ENCODE measurements around the gene SLC12A8.

Gene SLC12A8

GRCh38 chr3:125069968-125070745, 142.4 kb downstream of the SLC12A8 start:
- TF ChIP-seq, protein P1, sequence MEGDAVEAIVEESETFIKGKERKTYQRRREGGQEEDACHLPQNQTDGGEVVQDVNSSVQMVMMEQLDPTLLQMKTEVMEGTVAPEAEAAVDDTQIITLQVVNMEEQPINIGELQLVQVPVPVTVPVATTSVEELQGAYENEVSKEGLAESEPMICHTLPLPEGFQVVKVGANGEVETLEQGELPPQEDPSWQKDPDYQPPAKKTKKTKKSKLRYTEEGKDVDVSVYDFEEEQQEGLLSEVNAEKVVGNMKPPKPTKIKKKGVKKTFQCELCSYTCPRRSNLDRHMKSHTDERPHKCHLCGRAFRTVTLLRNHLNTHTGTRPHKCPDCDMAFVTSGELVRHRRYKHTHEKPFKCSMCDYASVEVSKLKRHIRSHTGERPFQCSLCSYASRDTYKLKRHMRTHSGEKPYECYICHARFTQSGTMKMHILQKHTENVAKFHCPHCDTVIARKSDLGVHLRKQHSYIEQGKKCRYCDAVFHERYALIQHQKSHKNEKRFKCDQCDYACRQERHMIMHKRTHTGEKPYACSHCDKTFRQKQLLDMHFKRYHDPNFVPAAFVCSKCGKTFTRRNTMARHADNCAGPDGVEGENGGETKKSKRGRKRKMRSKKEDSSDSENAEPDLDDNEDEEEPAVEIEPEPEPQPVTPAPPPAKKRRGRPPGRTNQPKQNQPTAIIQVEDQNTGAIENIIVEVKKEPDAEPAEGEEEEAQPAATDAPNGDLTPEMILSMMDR (IDR thresholded peaks at IDR 0.05; ENCODE audit: low read depth, low read length, missing control alignments), result no peak
- no peak for DNase-seq (ENCODE audit: extremely low read depth, low read depth)
- no peak overlapping the region for H3K4me3 ChIP-seq (replicated peaks; ENCODE audit: low read depth, low read length)

- DNase-seq (ENCODE audit: extremely low read depth, low read depth), result no peak
- TF ChIP-seq, protein P1 (IDR thresholded peaks at IDR 0.05; ENCODE audit: low read depth, low read length, missing control alignments), result no peak
- no peak overlapping the region for H3K4me3 ChIP-seq (replicated peaks; ENCODE audit: low read depth, low read length)
These were observed 143.1 kb downstream of the SLC12A8 start for GRCh38 chr3:125069452-125069851.

- TF ChIP-seq, protein P1 (IDR thresholded peaks at IDR 0.05; ENCODE audit: low read depth, low read length, missing control alignments), result no peak
- DNase-seq (ENCODE audit: extremely low read depth, low read depth), result no peak
- H3K4me3 ChIP-seq (replicated peaks; ENCODE audit: low read depth, low read length), result no peak overlapping the region
These were observed 144.3 kb downstream of the SLC12A8 start for GRCh38 chr3:125068265-125068664.

DNA sequence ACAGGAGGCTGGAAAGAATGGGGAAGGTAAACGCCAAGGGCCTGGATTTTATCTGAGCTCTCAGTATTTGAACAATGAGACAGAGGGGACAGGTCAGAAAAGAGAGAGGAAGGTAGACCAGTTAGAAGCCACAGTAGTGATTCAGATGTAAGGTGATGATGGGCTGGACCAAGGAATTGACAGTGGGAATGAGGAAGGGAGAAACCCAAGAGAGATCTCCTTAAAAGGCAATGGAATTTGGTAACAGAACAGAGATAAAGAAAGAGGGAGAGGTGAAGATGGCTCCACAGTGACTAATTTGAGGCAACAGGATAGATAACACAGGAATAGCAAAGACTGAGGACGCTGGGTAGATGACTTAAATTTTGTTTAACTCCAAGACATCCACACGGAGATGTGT, 145.3 kb downstream of the SLC12A8 start:
- TF ChIP-seq, protein P1 (IDR thresholded peaks at IDR 0.05; ENCODE audit: low read depth, low read length, missing control alignments), result no peak
- DNase-seq (ENCODE audit: extremely low read depth, low read depth), result no peak

GRCh38 chr3:125062904-125063618, 149.5 kb downstream of the SLC12A8 start:
- no peak overlapping the region for H3K4me3 ChIP-seq (replicated peaks; ENCODE audit: low read depth, low read length)
- no peak for DNase-seq (ENCODE audit: extremely low read depth, low read depth)
- TF ChIP-seq, protein P1 (IDR thresholded peaks at IDR 0.05; ENCODE audit: low read depth, low read length, missing control alignments), result no peak

More for the DNA sequence above, 145.3 kb downstream of the SLC12A8 start:
- H3K4me3 ChIP-seq (replicated peaks; ENCODE audit: low read depth, low read length), result no peak overlapping the region

GRCh38 chr3:125061646-125062045, 150.9 kb downstream of the SLC12A8 start:
- DNase-seq (ENCODE audit: extremely low read depth, low read depth), result no peak
- TF ChIP-seq, protein P1 (IDR thresholded peaks at IDR 0.05; ENCODE audit: low read depth, low read length, missing control alignments), result no peak
- no peak overlapping the region for H3K4me3 ChIP-seq (replicated peaks; ENCODE audit: low read depth, low read length)
